GM18520 (cell line): ENCODE data around the gene EXOC3.
"Not testable (repeated sequence)": the region's sequence is repeated elsewhere in the genome, so short reads cannot be mapped to it uniquely, and the experiment has no call there.

Source experiments
- ATAC-seq: cut with Tn5 transposase; IDR thresholded peaks from one replicate; pipeline ENCODE4 v1.9.1; 2021; ENCODE audit not compliant: unreplicated experiment

Gene EXOC3

GRCh38 chr5:442335-443238 is at the start of gene EXOC3:
Gene EXOC3 (plus strand): TSS chr5:443176. CDS start chr5:446206, 3,030 bp downstream.
- ATAC-seq = peak; percentile 82

DNA sequence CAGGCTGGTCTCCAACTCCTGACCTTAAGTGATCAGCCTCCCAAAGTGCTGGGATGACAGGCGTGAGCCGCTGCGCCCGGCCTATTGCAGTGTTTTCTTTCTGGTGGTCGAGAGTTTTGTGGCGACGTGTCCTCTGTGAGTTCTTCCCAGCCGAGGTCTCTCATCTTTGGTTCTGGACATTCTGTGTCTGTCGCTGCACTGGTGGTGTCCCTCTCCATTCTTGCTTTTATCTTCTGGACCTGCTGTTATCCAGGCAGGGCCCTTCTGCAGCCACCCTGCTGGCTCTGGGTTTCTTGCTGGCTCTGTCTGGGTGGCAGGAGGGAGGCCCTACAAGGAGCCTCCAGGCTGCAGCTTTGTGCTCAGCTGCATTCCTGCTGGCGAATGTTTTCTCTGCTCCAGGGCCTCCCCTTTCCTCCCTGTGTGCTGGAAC is 49.1 kb upstream of the EXOC3 start:
- no peak for ATAC-seq

- ATAC-seq = no peak
Measured at GRCh38 chr5:394671-395155, 48.3 kb upstream of the EXOC3 start.

GRCh38 chr5:395156-395920 is 47.6 kb upstream of the EXOC3 start:
- ATAC-seq = no peak

- ATAC-seq = no peak
Measured at GRCh38 chr5:395921-396530, 47.0 kb upstream of the EXOC3 start.

- no peak for ATAC-seq
Measured at GRCh38 chr5:396531-396961, 46.4 kb upstream of the EXOC3 start.

DNA sequence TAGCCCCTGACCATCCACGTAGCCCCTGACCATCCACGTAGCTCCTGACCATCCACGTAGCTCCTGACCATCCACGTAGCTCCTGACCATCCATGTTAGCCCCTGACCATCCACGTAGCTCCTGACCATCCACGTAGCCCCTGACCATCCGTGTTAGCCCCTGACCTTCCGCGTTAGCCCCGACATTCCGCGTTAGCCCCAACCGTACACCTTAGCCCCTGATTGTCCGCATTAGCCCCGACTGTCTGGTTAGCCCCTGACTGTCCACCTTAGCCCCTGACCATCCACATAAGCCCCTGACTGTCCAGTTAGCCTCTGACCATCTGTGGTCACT is 44.9 kb upstream of the EXOC3 start:
- ATAC-seq = not testable (repeated sequence)

- no peak for ATAC-seq
Measured at GRCh38 chr5:398475-399295, 44.3 kb upstream of the EXOC3 start.

- ATAC-seq = peak; percentile 58
Measured at GRCh38 chr5:399296-400281, 43.4 kb upstream of the EXOC3 start.

GRCh38 chr5:400282-401145 is 42.5 kb upstream of the EXOC3 start:
- ATAC-seq = peak; percentile 8

DNA sequence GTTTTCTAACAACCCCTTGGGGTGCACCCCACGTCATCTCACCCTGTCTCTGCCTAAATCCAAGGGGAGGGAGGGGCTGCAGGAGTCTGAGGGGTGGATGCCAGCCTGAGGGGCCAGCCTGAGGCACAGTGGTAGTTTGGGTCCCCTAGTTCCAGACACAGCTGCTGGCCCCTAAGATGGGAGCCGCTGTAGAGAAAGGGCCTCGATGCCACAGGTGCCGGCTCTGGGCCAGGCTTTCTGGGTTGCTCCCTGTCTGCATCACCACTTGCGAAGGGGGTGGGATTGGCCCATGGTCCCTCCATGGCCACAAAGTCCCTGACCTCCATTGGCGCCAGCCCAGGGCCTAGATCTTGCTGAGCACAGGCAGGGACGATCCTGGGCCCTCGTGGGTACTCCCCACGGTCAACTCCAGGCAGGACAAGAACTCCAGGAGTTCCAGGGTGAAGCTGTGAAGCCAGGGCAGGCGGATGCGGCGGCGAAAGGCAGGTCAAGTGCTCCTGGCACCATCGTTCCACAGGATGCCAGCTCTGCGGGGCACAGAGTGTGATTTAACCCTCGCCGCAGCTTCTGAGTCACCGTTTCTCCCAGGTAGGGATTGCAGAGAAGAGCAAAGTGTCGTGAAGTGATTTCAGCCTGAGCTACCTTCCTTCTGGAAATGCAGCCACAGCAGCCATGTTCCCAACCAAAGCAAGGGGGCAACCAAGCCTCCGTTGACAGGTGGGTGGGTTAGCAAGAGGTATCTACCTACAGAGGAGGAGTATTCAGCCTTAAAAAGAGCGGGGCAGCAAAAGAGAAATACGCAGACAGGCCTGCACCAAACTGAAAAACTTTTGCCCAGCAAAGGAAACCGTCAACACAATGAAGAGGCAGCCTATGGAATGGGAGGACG is 41.6 kb upstream of the EXOC3 start:
- ATAC-seq = no peak

DNA sequence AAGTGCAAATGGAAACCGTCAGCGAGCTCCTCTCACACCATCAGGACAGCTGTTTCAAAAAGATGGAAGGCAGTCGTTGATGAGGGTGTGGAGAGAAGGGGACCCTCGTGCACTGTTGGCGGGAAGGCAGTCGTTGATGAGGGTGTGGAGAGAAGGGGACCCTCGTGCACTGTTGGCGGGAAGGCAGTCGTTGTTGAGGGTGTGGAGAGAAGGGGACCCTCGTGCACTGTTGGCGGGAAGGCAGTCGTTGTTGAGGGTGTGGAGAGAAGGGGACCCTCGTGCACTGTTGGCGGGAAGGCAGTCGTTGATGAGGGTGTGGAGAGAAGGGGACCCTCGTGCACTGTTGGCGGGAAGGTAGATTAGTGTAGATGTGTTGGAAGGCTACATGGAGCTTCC is 40.8 kb upstream of the EXOC3 start:
- ATAC-seq = not testable (repeated sequence)

- ATAC-seq = no peak
Measured at GRCh38 chr5:402615-403359, 40.2 kb upstream of the EXOC3 start.

DNA sequence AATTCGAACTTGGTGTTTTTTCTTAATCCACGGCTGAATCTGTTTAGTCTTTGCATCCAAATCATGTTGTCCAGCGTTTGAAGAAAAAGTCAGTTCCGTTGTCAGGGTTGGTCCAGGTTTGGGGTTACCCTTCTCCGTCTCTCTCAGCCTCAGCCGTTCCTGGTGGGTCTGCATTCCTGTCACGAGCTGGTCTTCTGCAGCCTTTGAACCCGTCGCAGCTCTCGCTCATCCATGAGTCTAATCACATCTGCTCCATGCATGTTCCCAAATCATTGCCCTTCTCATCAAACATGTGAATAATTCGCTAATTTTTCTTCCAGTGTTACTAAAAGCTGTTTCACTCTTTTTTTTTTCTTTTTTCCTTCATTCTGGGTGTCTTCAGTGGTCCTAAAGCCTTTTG is 39.0 kb upstream of the EXOC3 start:
- ATAC-seq = no peak

GRCh38 chr5:404666-405241 is 38.2 kb upstream of the EXOC3 start:
- no peak for ATAC-seq

- ATAC-seq = no peak
Measured at GRCh38 chr5:405421-405820, 37.6 kb upstream of the EXOC3 start.
